HCT116 (cell line): ENCODE data around the gene XPNPEP1. TPM values are rescaled to one million over a fixed set of nuclear protein-coding genes. Genes with fewer than 3 reads are reported as not detected.

Experiments used
- ATAC-seq: fragments of 200-7000 bp; cut with Tn5 transposase; 2 replicates; pipeline ENCODE4 v1.9.1; 2020; ENCODE audit warnings: mild to moderate bottlenecking, moderate library complexity
- BruUV-seq: library from RNA; stranded (reverse); fragments of 400-500 nt; replicated peaks from 2 replicates; lab custom pipeline; 2021; lab: Mats Ljungman, UMichigan
- CTCF ChIA-PET: fragments of 300-600 bp; sonication (Branson Sonifier 250); formaldehyde crosslinking; loops from one replicate; lab custom pipeline; 2021; ENCODE audit warnings: antibody characterized with exemption; lab: Charles Lee
- POLR2A ChIA-PET: fragments of 300-600, 350-600 bp; sonication (Branson Sonifier 250); formaldehyde crosslinking; loops from one replicate; lab custom pipeline; 2021; ENCODE audit warnings: antibody characterized with exemption; lab: Charles Lee
- RAD21 ChIA-PET, 2 experiments: fragments of 300-600 bp; sonication (Branson Sonifier 250); formaldehyde crosslinking; loops; one replicate each; lab custom pipeline; 2023; ENCODE audit warnings: low total read pairs in 2 of 2; ENCODE audit not compliant: uncharacterized antibody in 2 of 2, unreplicated experiment in 2 of 2, low non-redundant PET in 1 of 2; lab: Charles Lee
- DNase-seq: peaks from one replicate; pipeline ENCODE4 v3.0.0-alpha.2; 2010; ENCODE audit warnings: low read depth, low spot score
- H2AFZ ChIP-seq: fragments of 200-600 bp; shearing (Covaris generic), sonication (generic); 2 replicates; pipeline ENCODE4 v1.6.1; 2017; ENCODE audit warnings: low read depth, mixed run types, mixed read lengths, antibody characterized with exemption, low read length; ENCODE audit not compliant: poor library complexity, severe bottlenecking
- H3K27ac ChIP-seq: 2 replicates; pipeline ENCODE4 v1.5.1; 2012; ENCODE audit warnings: low read depth, low read length
- H3K27me3 ChIP-seq: fragments of 200-600 bp; sonication (generic); 2 replicates; pipeline ENCODE4 v1.6.1; 2016; ENCODE audit warnings: mixed run types, low read length, mixed read lengths; ENCODE audit not compliant: insufficient read depth
- H3K36me3 ChIP-seq, 2 experiments: fragments of 200-500 bp in 1 of 2; fragments of 200-600 bp in 1 of 2; sonication (Bioruptor generic) in 1 of 2; sonication (generic) in 1 of 2; 2 replicates each; pipeline versions ENCODE4 v1.5.1 to v1.6.1; 2014 to 2016; ENCODE audit warnings: low read length in 2 of 2, inconsistent platforms in 1 of 2, mixed read lengths in 1 of 2, mixed run types in 1 of 2; ENCODE audit not compliant: insufficient read depth in 2 of 2, control insufficient read depth in 1 of 2
- H3K4me1 ChIP-seq, 2 experiments: fragments of 200-600 bp in 1 of 2; sonication (generic) in 1 of 2; 2 replicates each; pipeline versions ENCODE4 v1.5.1 to v1.6.1; 2012 to 2017; ENCODE audit warnings: low read length in 2 of 2, inconsistent platforms in 1 of 2, mild to moderate bottlenecking in 1 of 2, mixed read lengths in 1 of 2, mixed run types in 1 of 2, moderate library complexity in 1 of 2; ENCODE audit not compliant: insufficient read depth in 2 of 2, control insufficient read depth in 1 of 2
- H3K4me2 ChIP-seq: fragments of 200-600 bp; sonication (generic); 2 replicates; pipeline ENCODE4 v1.6.1; 2017; ENCODE audit warnings: mixed run types, low read length, mixed read lengths
- H3K4me3 ChIP-seq, 2 experiments: fragments of 200-600 bp in 1 of 2; sonication (generic) in 1 of 2; replicated peaks in 1 of 2; 2 replicates each; pipeline ENCODE4 v1.5.1; 2011 to 2016; ENCODE audit warnings: low read length in 2 of 2, control low read depth in 1 of 2, low read depth in 1 of 2, mild to moderate bottlenecking in 1 of 2, mixed read lengths in 1 of 2, mixed run types in 1 of 2
- H3K79me2 ChIP-seq: fragments of 200-600 bp; sonication (generic); 2 replicates; pipeline ENCODE4 v1.6.1; 2017; ENCODE audit warnings: mild to moderate bottlenecking, mixed run types, low read length, moderate library complexity, mixed read lengths; ENCODE audit not compliant: insufficient read depth
- H3K9ac ChIP-seq: fragments of 200-600 bp; sonication (generic); 2 replicates; pipeline ENCODE4 v1.6.1; 2016; ENCODE audit warnings: low read length, mixed read lengths
- H3K9me2 ChIP-seq: fragments of 200-600 bp; sonication (generic), shearing (Covaris generic); 2 replicates; pipeline ENCODE4 v1.6.1; 2017; ENCODE audit warnings: mixed run types, mild to moderate bottlenecking, moderate library complexity; ENCODE audit not compliant: insufficient read depth
- H3K9me3 ChIP-seq, 2 experiments: fragments of 200-500 bp in 1 of 2; fragments of 200-600 bp in 1 of 2; sonication (Bioruptor generic) in 1 of 2; sonication (generic) in 1 of 2; 2 replicates each; pipeline ENCODE4 v1.6.1; 2014 to 2017; ENCODE audit warnings: low read length in 2 of 2, mixed read lengths in 2 of 2, inconsistent platforms in 1 of 2, low read depth in 1 of 2, mild to moderate bottlenecking in 1 of 2, mixed run types in 1 of 2, moderate library complexity in 1 of 2; ENCODE audit not compliant: control insufficient read depth in 1 of 2, insufficient read depth in 1 of 2
- H4K20me1 ChIP-seq: fragments of 200-600 bp; sonication (generic), shearing (Covaris generic); 2 replicates; pipeline ENCODE4 v1.6.1; 2017; ENCODE audit warnings: mixed run types, mild to moderate bottlenecking, moderate library complexity; ENCODE audit not compliant: insufficient read depth
- ELF1 ChIP-seq: IDR thresholded peaks from 2 replicates; pipeline ENCODE4 v1.6.1; 2012; ENCODE audit warnings: low read depth, borderline replicate concordance
- EZH2 ChIP-seq: fragments of 200-600 bp; sonication (generic); IDR thresholded peaks from 2 replicates; pipeline ENCODE4 v1.6.1; 2017; ENCODE audit warnings: antibody characterized with exemption, mixed run types
- EZH2phosphoT487 ChIP-seq: fragments of 200-600 bp; IDR thresholded peaks from 2 replicates; pipeline ENCODE4 v1.6.1; 2018; ENCODE audit warnings: antibody characterized with exemption, borderline replicate concordance
- FOSL1 ChIP-seq: IDR thresholded peaks from 2 replicates; pipeline ENCODE4 v1.6.1; 2012; ENCODE audit warnings: low read depth
- JUND ChIP-seq: IDR thresholded peaks from 2 replicates; pipeline ENCODE4 v1.6.1; 2012
- RAD21 ChIP-seq: IDR thresholded peaks from 2 replicates; pipeline ENCODE4 v1.6.1; 2012; ENCODE audit warnings: low read depth, mild to moderate bottlenecking
- SIN3A ChIP-seq: IDR thresholded peaks from 2 replicates; pipeline ENCODE4 v1.6.1; 2012; ENCODE audit warnings: low read depth
- SRF ChIP-seq: IDR thresholded peaks from 2 replicates; pipeline ENCODE4 v1.6.1; 2012; ENCODE audit warnings: low read depth
- TCF7L2 ChIP-seq: IDR thresholded peaks from 2 replicates; pipeline ENCODE4 v1.7.0; 2011; ENCODE audit warnings: borderline replicate concordance, inconsistent platforms; ENCODE audit not compliant: insufficient read depth, insufficient read length; ENCODE audit errors: extremely low read depth
- YY1 ChIP-seq: IDR thresholded peaks from 2 replicates; pipeline ENCODE4 v1.6.1; 2011; ENCODE audit warnings: low read length, low read depth, moderate library complexity, mild to moderate bottlenecking; ENCODE audit not compliant: insufficient replicate concordance; ENCODE audit errors: extremely low read depth
- ZFX ChIP-seq: fragments of 450-650 bp; IDR thresholded peaks from 2 replicates; pipeline ENCODE4 v1.6.1; 2017
- ZNF274 ChIP-seq: fragments of 200-500 bp; sonication (Bioruptor generic); IDR thresholded peaks from 2 replicates; pipeline ENCODE4 v1.6.1; 2014; ENCODE audit warnings: mild to moderate bottlenecking, low read depth, low read length, inconsistent platforms
- intact Hi-C: fragments of 100-400 bp; cut with micrococcal nuclease; formaldehyde crosslinking; loops from 2 replicates; pipeline ENCODE4 v1.10.0; 2022
- total RNA-seq: library from RNA; stranded (reverse); gene quantifications from one replicate; pipeline ENCODE4 v1.2.1, GENCODE V29; 2021; ENCODE audit not compliant: unreplicated experiment
- TF ChIP-seq, protein P1 (sequence below): IDR thresholded peaks from 2 replicates; pipeline ENCODE4 v1.6.1; 2012; ENCODE audit warnings: low read depth
- TF ChIP-seq, protein P2 (sequence below): IDR thresholded peaks from 2 replicates; pipeline ENCODE4 v1.6.1; 2012

XPNPEP1 gene
- total RNA-seq, 1 experiment from 2014 or later = 87.3 TPM

DNA sequence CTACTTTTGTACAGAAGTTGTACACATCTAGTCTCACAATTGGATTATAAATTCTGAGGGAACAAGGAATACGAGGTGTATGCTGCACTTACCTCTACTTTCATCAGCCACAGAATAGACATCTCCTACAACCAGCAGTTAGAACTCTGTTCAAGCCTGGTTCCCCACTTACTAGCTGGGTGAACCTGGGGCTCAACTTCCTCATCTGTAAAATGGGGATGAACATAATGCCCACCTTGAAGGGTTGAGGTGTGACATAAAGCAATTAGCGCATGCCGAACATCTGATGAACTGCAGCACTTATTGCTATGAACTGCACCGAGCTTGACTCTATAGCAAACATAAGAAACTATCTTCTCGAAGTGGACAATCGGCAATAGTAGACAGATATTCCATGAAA is 25.3 kb downstream of the XPNPEP1 start:
- no peak overlapping the region for H3K4me2 ChIP-seq
- intact Hi-C loops = no loop called here
- TF ChIP-seq FOSL1 (no peak), TCF7L2 (no peak), JUND (no peak), ZNF274 (no peak), EZH2phosphoT487 (no peak), ZFX (no peak), ELF1 (no peak), YY1 (no peak), SIN3A (no peak), SRF (no peak), EZH2 (no peak), RAD21 (no peak)
- TF ChIP-seq, protein P1, sequence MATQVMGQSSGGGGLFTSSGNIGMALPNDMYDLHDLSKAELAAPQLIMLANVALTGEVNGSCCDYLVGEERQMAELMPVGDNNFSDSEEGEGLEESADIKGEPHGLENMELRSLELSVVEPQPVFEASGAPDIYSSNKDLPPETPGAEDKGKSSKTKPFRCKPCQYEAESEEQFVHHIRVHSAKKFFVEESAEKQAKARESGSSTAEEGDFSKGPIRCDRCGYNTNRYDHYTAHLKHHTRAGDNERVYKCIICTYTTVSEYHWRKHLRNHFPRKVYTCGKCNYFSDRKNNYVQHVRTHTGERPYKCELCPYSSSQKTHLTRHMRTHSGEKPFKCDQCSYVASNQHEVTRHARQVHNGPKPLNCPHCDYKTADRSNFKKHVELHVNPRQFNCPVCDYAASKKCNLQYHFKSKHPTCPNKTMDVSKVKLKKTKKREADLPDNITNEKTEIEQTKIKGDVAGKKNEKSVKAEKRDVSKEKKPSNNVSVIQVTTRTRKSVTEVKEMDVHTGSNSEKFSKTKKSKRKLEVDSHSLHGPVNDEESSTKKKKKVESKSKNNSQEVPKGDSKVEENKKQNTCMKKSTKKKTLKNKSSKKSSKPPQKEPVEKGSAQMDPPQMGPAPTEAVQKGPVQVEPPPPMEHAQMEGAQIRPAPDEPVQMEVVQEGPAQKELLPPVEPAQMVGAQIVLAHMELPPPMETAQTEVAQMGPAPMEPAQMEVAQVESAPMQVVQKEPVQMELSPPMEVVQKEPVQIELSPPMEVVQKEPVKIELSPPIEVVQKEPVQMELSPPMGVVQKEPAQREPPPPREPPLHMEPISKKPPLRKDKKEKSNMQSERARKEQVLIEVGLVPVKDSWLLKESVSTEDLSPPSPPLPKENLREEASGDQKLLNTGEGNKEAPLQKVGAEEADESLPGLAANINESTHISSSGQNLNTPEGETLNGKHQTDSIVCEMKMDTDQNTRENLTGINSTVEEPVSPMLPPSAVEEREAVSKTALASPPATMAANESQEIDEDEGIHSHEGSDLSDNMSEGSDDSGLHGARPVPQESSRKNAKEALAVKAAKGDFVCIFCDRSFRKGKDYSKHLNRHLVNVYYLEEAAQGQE = no peak
- TF ChIP-seq, protein P2, sequence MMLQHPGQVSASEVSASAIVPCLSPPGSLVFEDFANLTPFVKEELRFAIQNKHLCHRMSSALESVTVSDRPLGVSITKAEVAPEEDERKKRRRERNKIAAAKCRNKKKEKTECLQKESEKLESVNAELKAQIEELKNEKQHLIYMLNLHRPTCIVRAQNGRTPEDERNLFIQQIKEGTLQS = no peak
- TF ChIP-seq, all 23 proteins: peak for 0
- DNase-seq (no peak), ATAC-seq (no peak)
- Histone ChIP-seq H3K36me3 (no peaks in the 10 kb centered on the region; a peak in 1 of 4 replicates), H3K27ac (no peak overlapping the region), H2AFZ (no peak overlapping the region), H3K9ac (no peak overlapping the region), H3K9me3 (no peaks in the 10 kb centered on the region), H3K4me3 (no peak overlapping the region), H3K79me2 (peaks cover 39% of the 10 kb centered on the region), H3K27me3 (no peaks in the 10 kb centered on the region), H3K9me2 (no peaks in the 10 kb centered on the region), H4K20me1 (no peaks in the 10 kb centered on the region), H3K4me1 (peaks cover 0 to 4% of the 10 kb centered on the region in 2 experiments; a peak in 1 of 4 replicates)
- ChIA-PET POLR2A (no interaction called here), RAD21 (no interaction called here), CTCF (interaction anchor here (1.5 to 4.8 kb wide), 2 partner anchors 14 to 25 kb away, joined by 3 to 28 read pairs; partner anchors contain the start of gene XPNPEP1)
- BruUV-seq = no TSS peak
